GM21528 (cell line): ENCODE data around the gene ABCB9.

Experiments
- ATAC-seq: cut with Tn5 transposase; IDR thresholded peaks from one replicate; pipeline ENCODE4 v1.9.1; 2021; ENCODE audit warnings: mild to moderate bottlenecking, moderate library complexity; ENCODE audit not compliant: unreplicated experiment, low FRiP score

ABCB9 gene

GRCh38 chr12:122966743-122967550 is 684 bp upstream of the ABCB9 start:
- no peak for ATAC-seq

- ATAC-seq, result no peak
Measured at GRCh38 chr12:122965321-122965751, 927 bp downstream of the ABCB9 start.

GRCh38 chr12:122964439-122965257 is 1.6 kb downstream of the ABCB9 start:
- no peak for ATAC-seq

- no peak for ATAC-seq
Measured at GRCh38 chr12:122963941-122964265, 2.4 kb downstream of the ABCB9 start.

- ATAC-seq, result no peak
Measured at GRCh38 chr12:122961531-122962329, 4.5 kb downstream of the ABCB9 start.

GRCh38 chr12:122960193-122960569 is 6.1 kb downstream of the ABCB9 start:
- ATAC-seq, result no peak

- ATAC-seq, result no peak
Measured at GRCh38 chr12:122959566-122960192, 6.6 kb downstream of the ABCB9 start.

GRCh38 chr12:122958198-122958888 is 7.9 kb downstream of the ABCB9 start:
- ATAC-seq, result no peak

- ATAC-seq, result no peak
Measured at GRCh38 chr12:122956035-122956434, 10.2 kb downstream of the ABCB9 start.

- ATAC-seq, result no peak
Measured at GRCh38 chr12:122955156-122955555, 11.1 kb downstream of the ABCB9 start.

GRCh38 chr12:122951979-122952892 is 14.0 kb downstream of the ABCB9 start:
- ATAC-seq, result peak; percentile 85

GRCh38 chr12:122951406-122951805 is 14.9 kb downstream of the ABCB9 start:
- ATAC-seq, result no peak

- ATAC-seq, result no peak
Measured at GRCh38 chr12:122949816-122950675, 16.2 kb downstream of the ABCB9 start.

GRCh38 chr12:122949405-122949804 is 16.9 kb downstream of the ABCB9 start:
- ATAC-seq, result no peak

- no peak for ATAC-seq
Measured at GRCh38 chr12:122948605-122949004, 17.7 kb downstream of the ABCB9 start.

- no peak for ATAC-seq
Measured at GRCh38 chr12:122947352-122947792, 18.9 kb downstream of the ABCB9 start.

GRCh38 chr12:122946690-122947341 is 19.4 kb downstream of the ABCB9 start:
- no peak for ATAC-seq
